H9 (cell line): ENCODE results near the gene DMPK. TPM values are rescaled to one million over a fixed set of nuclear protein-coding genes. Genes with fewer than 3 reads are reported as not detected.

Experiments used
- DNase-seq: peaks from one replicate; pipeline ENCODE4 v3.0.0-alpha.2; 2017
- H2AFZ ChIP-seq: one replicate; pipeline ENCODE4 v1.6.1; 2013; ENCODE audit warnings: mild to moderate bottlenecking, low read length, control low read depth, moderate library complexity
- H2AK5ac ChIP-seq: 2 replicates; pipeline ENCODE4 v1.6.1; 2013; ENCODE audit warnings: low read length, control low read depth, mixed read lengths; ENCODE audit not compliant: insufficient read length
- H2BK120ac ChIP-seq: one replicate; pipeline ENCODE4 v1.6.1; 2013; ENCODE audit warnings: low read depth, mild to moderate bottlenecking, low read length, control low read depth, inconsistent platforms; ENCODE audit not compliant: poor library complexity, severe bottlenecking
- H2BK12ac ChIP-seq: 2 replicates; pipeline ENCODE4 v1.6.1; 2013; ENCODE audit warnings: low read length, control low read depth, mixed read lengths, low read depth; ENCODE audit not compliant: insufficient read length
- H2BK15ac ChIP-seq: 2 replicates; pipeline ENCODE4 v1.6.1; 2013; ENCODE audit warnings: low read depth, low read length, control low read depth
- H2BK20ac ChIP-seq: one replicate; pipeline ENCODE4 v1.6.1; 2013; ENCODE audit warnings: low read depth, mild to moderate bottlenecking, low read length, control low read depth, inconsistent platforms; ENCODE audit not compliant: poor library complexity, severe bottlenecking
- H2BK5ac ChIP-seq: 2 replicates; pipeline ENCODE4 v1.6.1; 2013; ENCODE audit warnings: low read length, control low read depth, mixed read lengths; ENCODE audit not compliant: insufficient read length
- H3K14ac ChIP-seq: 2 replicates; pipeline ENCODE4 v1.6.1; 2013; ENCODE audit warnings: low read length, control low read depth; ENCODE audit not compliant: insufficient read depth
- H3K18ac ChIP-seq: 2 replicates; pipeline ENCODE4 v1.6.1; 2013; ENCODE audit warnings: low read depth, mild to moderate bottlenecking, mixed read lengths, low read length, control low read depth; ENCODE audit not compliant: insufficient read length
- H3K23ac ChIP-seq: 2 replicates; pipeline ENCODE4 v1.6.1; 2013; ENCODE audit warnings: low read length, control low read depth, mixed read lengths, low read depth; ENCODE audit not compliant: insufficient read length
- H3K23me2 ChIP-seq: 2 replicates; pipeline ENCODE4 v1.6.1; 2013; ENCODE audit warnings: low read depth, mild to moderate bottlenecking, mixed read lengths, low read length, control low read depth; ENCODE audit not compliant: insufficient read length, poor library complexity, severe bottlenecking
- H3K27ac ChIP-seq: 2 replicates; pipeline ENCODE4 v1.5.1; 2013; ENCODE audit warnings: low read length, control low read depth, mixed read lengths, low read depth; ENCODE audit not compliant: insufficient read length
- H3K27me3 ChIP-seq: 2 replicates; pipeline ENCODE4 v1.6.1; 2013; ENCODE audit warnings: low read length, control low read depth, inconsistent platforms; ENCODE audit not compliant: insufficient read depth
- H3K4ac ChIP-seq: 2 replicates; pipeline ENCODE4 v1.6.1; 2013; ENCODE audit warnings: low read depth, mild to moderate bottlenecking, control low read depth, inconsistent platforms, low read length, moderate library complexity
- H3K4me1 ChIP-seq: 2 replicates; pipeline ENCODE4 v1.6.1; 2013; ENCODE audit warnings: low read length, control low read depth, inconsistent platforms; ENCODE audit not compliant: insufficient read depth
- H3K4me2 ChIP-seq: 2 replicates; pipeline ENCODE4 v1.6.1; 2013; ENCODE audit warnings: low read length, control low read depth, mixed read lengths; ENCODE audit not compliant: insufficient read length, insufficient read depth
- H3K56ac ChIP-seq: 2 replicates; pipeline ENCODE4 v1.6.1; 2013; ENCODE audit warnings: low read depth, mild to moderate bottlenecking, mixed read lengths, low read length, control low read depth; ENCODE audit not compliant: insufficient read length
- H3K79me1 ChIP-seq: 2 replicates; pipeline ENCODE4 v1.6.1; 2013; ENCODE audit warnings: low read depth, mild to moderate bottlenecking, moderate library complexity, low read length, control low read depth, inconsistent platforms; ENCODE audit not compliant: insufficient read depth, poor library complexity, severe bottlenecking
- H3K79me2 ChIP-seq: 2 replicates; pipeline ENCODE4 v1.6.1; 2013; ENCODE audit warnings: low read length, control low read depth, inconsistent platforms; ENCODE audit not compliant: insufficient read depth
- H3K9ac ChIP-seq: 2 replicates; pipeline ENCODE4 v1.6.1; 2013; ENCODE audit warnings: low read length, control low read depth, mixed read lengths; ENCODE audit not compliant: insufficient read length; ENCODE audit errors: extremely low read depth
- H3K9me3 ChIP-seq: one replicate; pipeline ENCODE4 v1.6.1; 2013; ENCODE audit warnings: low read depth, low read length, inconsistent platforms; ENCODE audit not compliant: control insufficient read depth
- H3T11ph ChIP-seq: one replicate; pipeline ENCODE4 v1.6.1; 2013; ENCODE audit warnings: mild to moderate bottlenecking, low read length, control low read depth, inconsistent platforms
- H4K20me1 ChIP-seq: one replicate; pipeline ENCODE4 v1.6.1; 2013; ENCODE audit not compliant: control insufficient read depth, insufficient read length, insufficient read depth
- H4K5ac ChIP-seq: 2 replicates; pipeline ENCODE4 v1.6.1; 2013; ENCODE audit warnings: low read depth, mild to moderate bottlenecking, mixed read lengths, low read length, control low read depth; ENCODE audit not compliant: insufficient read length
- H4K8ac ChIP-seq: replicated peaks from 2 replicates; pipeline ENCODE4 v1.6.1; 2013; ENCODE audit warnings: low read length, control low read depth, mixed read lengths, low read depth; ENCODE audit not compliant: insufficient read length
- H4K91ac ChIP-seq: 2 replicates; pipeline ENCODE4 v1.6.1; 2013; ENCODE audit warnings: low read depth, mild to moderate bottlenecking, moderate library complexity, mixed read lengths, low read length, control low read depth; ENCODE audit not compliant: insufficient read length
- H3K27ac Mint-ChIP-seq, 3 experiments: 2 replicates in 2 of 3; 3 replicates in 1 of 3; pipeline ENCODE4 v1.8.0; 2020 to 2021; ENCODE audit warnings: mixed read lengths in 3 of 3, mild to moderate bottlenecking in 1 of 3, moderate library complexity in 1 of 3
- H3K27me3 Mint-ChIP-seq: 2 replicates; pipeline ENCODE4 v1.8.0; 2021; ENCODE audit warnings: low read depth, mild to moderate bottlenecking, moderate library complexity, mixed read lengths
- H3K36me3 Mint-ChIP-seq, 3 experiments: 2 replicates in 2 of 3; 3 replicates in 1 of 3; pipeline ENCODE4 v1.8.0; 2020 to 2021; ENCODE audit warnings: low read depth in 3 of 3, mixed read lengths in 3 of 3; ENCODE audit not compliant: insufficient read depth in 1 of 3
- H3K4me1 Mint-ChIP-seq, 2 experiments: 2 replicates each; pipeline ENCODE4 v1.8.0; 2020; ENCODE audit warnings: mixed read lengths in 2 of 2
- H3K4me3 Mint-ChIP-seq, 2 experiments: 2 replicates in 1 of 2; 3 replicates in 1 of 2; pipeline ENCODE4 v1.8.0; 2020 to 2021; ENCODE audit warnings: mild to moderate bottlenecking in 2 of 2, mixed read lengths in 2 of 2, moderate library complexity in 1 of 2
- H3K9me3 Mint-ChIP-seq, 2 experiments: 2 replicates in 1 of 2; 3 replicates in 1 of 2; pipeline ENCODE4 v1.8.0; 2020; ENCODE audit warnings: mild to moderate bottlenecking in 2 of 2, mixed read lengths in 2 of 2, moderate library complexity in 1 of 2
- CTCF ChIP-seq: fragments of 200-600 bp; sonication (generic); conservative IDR thresholded peaks from 3 replicates; pipeline ENCODE4 v1.8.0; 2021; ENCODE audit warnings: antibody characterized with exemption, mild to moderate bottlenecking
- WGBS: extraction: QIAGEN DNeasy Blood & Tissue Kit; methylation state at CpG from one replicate; pipeline ENCODE4 v1.1.7; 2013; ENCODE audit warnings: missing lambda C conversion rate, low lambda C conversion rate, mixed read lengths; ENCODE audit not compliant: insufficient read length; ENCODE audit errors: extremely low coverage; 5-methylcytosine and 5-hydroxymethylcytosine counted together
- total RNA-seq: library from RNA; stranded (reverse); gene quantifications from 2 replicates; pipeline ENCODE4 v1.2.1, GENCODE V29; 2021

DMPK gene
- total RNA-seq, 1 experiment from 2014 or later, result 67.4 TPM

- Histone ChIP-seq H3K14ac (no peak overlapping the region), H3T11ph (no peak overlapping the region), H3K9ac (no peak overlapping the region), H3K79me2 (no peaks in the 10 kb centered on the region), H2BK120ac (no peak overlapping the region), H3K4me2 (no peak overlapping the region), H4K8ac (no peak overlapping the region), H3K27me3 (no peaks in the 10 kb centered on the region), H4K20me1 (no peaks in the 10 kb centered on the region), H3K27ac (no peak overlapping the region), H3K9me3 (no peaks in the 10 kb centered on the region), H3K4ac (no peak overlapping the region), H3K79me1 (no peaks in the 10 kb centered on the region), H2BK5ac (no peak overlapping the region), H2BK12ac (no peak overlapping the region), H3K4me1 (no peaks in the 10 kb centered on the region), H3K18ac (no peak overlapping the region), H2AK5ac (no peak overlapping the region), H3K56ac (no peak overlapping the region), H2BK15ac (no peak overlapping the region), H3K23me2 (peaks cover 8% of the 10 kb centered on the region), H3K23ac (no peak overlapping the region), H2AFZ (no peak overlapping the region), H4K5ac (no peak overlapping the region), H2BK20ac (no peak overlapping the region), H4K91ac (no peak overlapping the region)
- no CpG with 5 or more reads among the region's 9 CpGs for WGBS
- Mint-ChIP-seq H3K4me1 (peaks cover 16 to 23% of the 10 kb centered on the region in 2 experiments), H3K9me3 (no peaks in the 10 kb centered on the region), H3K27me3 (peaks cover 5% of the 10 kb centered on the region), H3K27ac (peak overlapping the region in 1 of 3 experiments; percentile 55; a peak in 2 of 7 replicates), H3K4me3 (no peak overlapping the region; a peak in 1 of 5 replicates), H3K36me3 (peaks cover 15 to 55% (median 43%) of the 10 kb centered on the region in 3 experiments; a peak in 6 of 7 replicates)
- DNase-seq, result peak; percentile 94
- peak; percentile 69 for TF ChIP-seq CTCF
These were observed 7.5 kb downstream of the DMPK start for GRCh38 chr19:45774765-45775164.
